Measurements from ENCODE around the gene CDH4. TPM values are rescaled to one million over a fixed set of nuclear protein-coding genes. Genes with fewer than 3 reads are reported as not detected.

Gene CDH4
- total and polyA plus RNA-seq, 2 donors (not counting 1 experiment from before 2014, with no cell fraction given) = not detected

- Histone ChIP-seq H3K27me3 (replicated peaks in 1 of 4; ENCODE audit: control extremely low read depth in 1 of 4, control insufficient read depth in 3 of 4, insufficient read depth in 4 of 4, low read length in 3 of 4) (no peaks in the 10 kb centered on the region), H3K4me1 (ENCODE audit: control insufficient read depth in 2 of 2, insufficient read depth in 2 of 2, low read length in 2 of 2) (no peaks in the 10 kb centered on the region), H4K20me1 (ENCODE audit: control insufficient read depth, insufficient read depth, low read length, poor library complexity, severe bottlenecking) (no peaks in the 10 kb centered on the region), H3K79me2 (ENCODE audit: control insufficient read depth, insufficient read depth, low read length) (no peaks in the 10 kb centered on the region), H3K36me3 (replicated peaks in 1 of 2; ENCODE audit: control extremely low read depth in 1 of 2, control insufficient read depth in 1 of 2, extremely low read depth in 1 of 2, insufficient read depth in 2 of 2, low read length in 1 of 2) (no peaks in the 10 kb centered on the region), H3K4me3 (ENCODE audit: control extremely low read depth in 1 of 5, extremely low read depth in 1 of 5, insufficient read depth in 1 of 5, low read depth in 2 of 5, low read length in 4 of 5) (no peak overlapping the region), H2AFZ (ENCODE audit: insufficient read depth, low read depth, low read length, poor library complexity, severe bottlenecking) (no peak overlapping the region), H3K9me3 (ENCODE audit: control extremely low read depth in 1 of 3, control insufficient read depth in 2 of 3, insufficient read depth in 1 of 3, low read length in 2 of 3) (peaks cover 0 to 17% (median 1%) of the 10 kb centered on the region in 3 donors), H3K4me2 (replicated peaks; ENCODE audit: low read depth, low read length, poor library complexity, severe bottlenecking) (no peak overlapping the region), H3K9ac (ENCODE audit: low read length) (no peak overlapping the region), H3K27ac (ENCODE audit: low read length in 2 of 2) (no peak overlapping the region)
- Mint-ChIP-seq H3K4me1 (no peaks in the 10 kb centered on the region), H3K27me3 (no peaks in the 10 kb centered on the region), H3K4me3 (no peak overlapping the region), H3K27ac (no peak overlapping the region), H3K9me3 (ENCODE audit: insufficient read depth) (peaks cover 11% of the 10 kb centered on the region)
- 61% methylated on average over 9 of the region's 11 CpGs for WGBS (ENCODE audit: insufficient coverage)
- POLR2A ChIA-PET = no interaction called here
- no peak for ATAC-seq (ENCODE audit: low read depth)
- intact Hi-C loops (cut with micrococcal nuclease) = no loop called here
- no peak for TF ChIP-seq EZH2 (IDR thresholded peaks at IDR 0.05; ENCODE audit: borderline replicate concordance, insufficient read depth, low read depth, low read length, poor library complexity, severe bottlenecking)
- TF ChIP-seq, protein P1, sequence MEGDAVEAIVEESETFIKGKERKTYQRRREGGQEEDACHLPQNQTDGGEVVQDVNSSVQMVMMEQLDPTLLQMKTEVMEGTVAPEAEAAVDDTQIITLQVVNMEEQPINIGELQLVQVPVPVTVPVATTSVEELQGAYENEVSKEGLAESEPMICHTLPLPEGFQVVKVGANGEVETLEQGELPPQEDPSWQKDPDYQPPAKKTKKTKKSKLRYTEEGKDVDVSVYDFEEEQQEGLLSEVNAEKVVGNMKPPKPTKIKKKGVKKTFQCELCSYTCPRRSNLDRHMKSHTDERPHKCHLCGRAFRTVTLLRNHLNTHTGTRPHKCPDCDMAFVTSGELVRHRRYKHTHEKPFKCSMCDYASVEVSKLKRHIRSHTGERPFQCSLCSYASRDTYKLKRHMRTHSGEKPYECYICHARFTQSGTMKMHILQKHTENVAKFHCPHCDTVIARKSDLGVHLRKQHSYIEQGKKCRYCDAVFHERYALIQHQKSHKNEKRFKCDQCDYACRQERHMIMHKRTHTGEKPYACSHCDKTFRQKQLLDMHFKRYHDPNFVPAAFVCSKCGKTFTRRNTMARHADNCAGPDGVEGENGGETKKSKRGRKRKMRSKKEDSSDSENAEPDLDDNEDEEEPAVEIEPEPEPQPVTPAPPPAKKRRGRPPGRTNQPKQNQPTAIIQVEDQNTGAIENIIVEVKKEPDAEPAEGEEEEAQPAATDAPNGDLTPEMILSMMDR (IDR thresholded peaks at IDR 0.05) = no peak
- DNase-seq = no peak
- CTCF ChIA-PET = no interaction called here
These were observed 494.1 kb downstream of the CDH4 start for GRCh38 chr20:61746147-61746646.

DNA sequence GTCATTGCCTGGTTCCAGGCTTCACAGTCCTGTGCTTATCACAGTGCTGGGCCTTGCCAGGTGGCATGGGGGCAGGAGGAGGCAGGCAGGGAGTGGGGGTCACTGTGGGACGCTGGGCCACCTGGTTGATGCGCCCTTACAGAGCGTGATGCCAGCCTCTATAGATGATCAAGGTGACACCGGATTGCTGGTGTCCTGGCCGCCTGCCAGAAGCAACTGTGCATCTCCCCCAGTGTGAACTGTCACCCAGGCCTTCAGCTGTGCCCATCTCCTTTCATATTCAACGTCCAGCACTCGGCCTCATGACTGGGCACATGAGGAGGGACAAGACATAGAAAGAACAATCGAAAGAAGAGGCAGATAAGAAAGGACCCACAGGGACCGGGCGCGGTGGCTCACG is 494.7 kb downstream of the CDH4 start:
- ChIA-PET CTCF (no interaction called here), POLR2A (no interaction called here)
- ATAC-seq (ENCODE audit: low read depth) (no peak), DNase-seq (no peak)
- Mint-ChIP-seq H3K27ac (no peak overlapping the region), H3K4me3 (no peak overlapping the region), H3K4me1 (no peaks in the 10 kb centered on the region), H3K9me3 (ENCODE audit: insufficient read depth) (peaks cover 11% of the 10 kb centered on the region), H3K27me3 (no peaks in the 10 kb centered on the region)
- Histone ChIP-seq H3K9ac (ENCODE audit: low read length) (no peak overlapping the region), H3K27me3 (replicated peaks in 1 of 4; ENCODE audit: control extremely low read depth in 1 of 4, control insufficient read depth in 3 of 4, insufficient read depth in 4 of 4, low read length in 3 of 4) (no peaks in the 10 kb centered on the region), H4K20me1 (ENCODE audit: control insufficient read depth, insufficient read depth, low read length, poor library complexity, severe bottlenecking) (no peaks in the 10 kb centered on the region), H3K27ac (ENCODE audit: low read length in 2 of 2) (no peak overlapping the region), H3K79me2 (ENCODE audit: control insufficient read depth, insufficient read depth, low read length) (no peaks in the 10 kb centered on the region), H3K4me1 (ENCODE audit: control insufficient read depth in 2 of 2, insufficient read depth in 2 of 2, low read length in 2 of 2) (no peaks in the 10 kb centered on the region), H2AFZ (ENCODE audit: insufficient read depth, low read depth, low read length, poor library complexity, severe bottlenecking) (no peak overlapping the region), H3K4me3 (ENCODE audit: control extremely low read depth in 1 of 5, extremely low read depth in 1 of 5, insufficient read depth in 1 of 5, low read depth in 2 of 5, low read length in 4 of 5) (no peak overlapping the region), H3K36me3 (replicated peaks in 1 of 2; ENCODE audit: control extremely low read depth in 1 of 2, control insufficient read depth in 1 of 2, extremely low read depth in 1 of 2, insufficient read depth in 2 of 2, low read length in 1 of 2) (no peaks in the 10 kb centered on the region), H3K9me3 (ENCODE audit: control extremely low read depth in 1 of 3, control insufficient read depth in 2 of 3, insufficient read depth in 1 of 3, low read length in 2 of 3) (peaks cover 0 to 18% (median 1%) of the 10 kb centered on the region in 3 donors), H3K4me2 (replicated peaks; ENCODE audit: low read depth, low read length, poor library complexity, severe bottlenecking) (no peak overlapping the region)
- WGBS (ENCODE audit: insufficient coverage) = 94% methylated on average over 9 of the region's 12 CpGs
- TF ChIP-seq, protein P1 (IDR thresholded peaks at IDR 0.05) = no peak
- TF ChIP-seq EZH2 (IDR thresholded peaks at IDR 0.05; ENCODE audit: borderline replicate concordance, insufficient read depth, low read depth, low read length, poor library complexity, severe bottlenecking) = no peak
- intact Hi-C loops (cut with micrococcal nuclease) = no loop called here

All from B cell (primary cell).